Testis (tissue), 2 donors: Measurements from ENCODE around the gene FGGY.
"Not testable (repeated sequence)": the region's sequence is repeated elsewhere in the genome, so short reads cannot be mapped to it uniquely, and the experiment has no call there.

Experiments
- POLR2A ChIP-seq: fragments of 450-650 bp; IDR thresholded peaks from one replicate; pipeline ENCODE4 v1.6.1; 2017; ENCODE audit warnings: antibody characterized with exemption, mild to moderate bottlenecking, moderate library complexity
- TF ChIP-seq, protein P1 (sequence below), 3 experiments: fragments of 450-650 bp in 2 of 3; fragments of 200-600 bp in 1 of 3; sonication (generic) in 1 of 3; IDR thresholded peaks; one replicate each; pipeline ENCODE4 v1.5.1; 2016 to 2019; ENCODE audit warnings: antibody characterized with exemption in 3 of 3, mild to moderate bottlenecking in 2 of 3, moderate library complexity in 1 of 3

DNA sequence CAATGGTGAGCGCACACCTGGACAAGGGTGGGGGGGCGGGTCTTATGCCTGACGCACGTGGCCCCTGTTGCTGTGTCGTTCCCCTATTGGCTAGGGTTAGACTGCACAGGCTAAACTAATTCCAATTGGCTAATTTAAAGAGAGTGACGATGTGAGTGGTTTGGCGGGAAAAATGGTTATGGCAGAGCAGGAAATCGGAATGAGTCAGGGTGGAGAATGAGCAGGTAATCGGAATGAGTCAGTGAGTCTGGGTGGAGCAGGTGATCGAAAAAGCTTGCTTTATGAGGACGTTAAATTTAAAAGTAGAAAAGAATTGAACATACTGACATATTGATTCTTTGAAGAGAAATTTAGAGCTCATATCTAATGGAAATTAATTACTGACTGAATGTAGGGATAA, 2.8 kb downstream of the FGGY start:
- TF ChIP-seq, protein P1, sequence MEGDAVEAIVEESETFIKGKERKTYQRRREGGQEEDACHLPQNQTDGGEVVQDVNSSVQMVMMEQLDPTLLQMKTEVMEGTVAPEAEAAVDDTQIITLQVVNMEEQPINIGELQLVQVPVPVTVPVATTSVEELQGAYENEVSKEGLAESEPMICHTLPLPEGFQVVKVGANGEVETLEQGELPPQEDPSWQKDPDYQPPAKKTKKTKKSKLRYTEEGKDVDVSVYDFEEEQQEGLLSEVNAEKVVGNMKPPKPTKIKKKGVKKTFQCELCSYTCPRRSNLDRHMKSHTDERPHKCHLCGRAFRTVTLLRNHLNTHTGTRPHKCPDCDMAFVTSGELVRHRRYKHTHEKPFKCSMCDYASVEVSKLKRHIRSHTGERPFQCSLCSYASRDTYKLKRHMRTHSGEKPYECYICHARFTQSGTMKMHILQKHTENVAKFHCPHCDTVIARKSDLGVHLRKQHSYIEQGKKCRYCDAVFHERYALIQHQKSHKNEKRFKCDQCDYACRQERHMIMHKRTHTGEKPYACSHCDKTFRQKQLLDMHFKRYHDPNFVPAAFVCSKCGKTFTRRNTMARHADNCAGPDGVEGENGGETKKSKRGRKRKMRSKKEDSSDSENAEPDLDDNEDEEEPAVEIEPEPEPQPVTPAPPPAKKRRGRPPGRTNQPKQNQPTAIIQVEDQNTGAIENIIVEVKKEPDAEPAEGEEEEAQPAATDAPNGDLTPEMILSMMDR (IDR thresholded peaks at IDR 0.05) = not testable (repeated sequence)
- not testable (repeated sequence) for TF ChIP-seq POLR2A
